NCI-H128 (cell line): ENCODE measurements around the gene FBXO31.
"Not testable (repeated sequence)": the region's sequence is repeated elsewhere in the genome, so short reads cannot be mapped to it uniquely, and the experiment has no call there.

Experiments
- DNase-seq: peaks from one replicate; lab custom pipeline; 2025; ENCODE audit not compliant: unreplicated experiment; lab: John Stamatoyannopoulos, UW

Gene FBXO31

DNA sequence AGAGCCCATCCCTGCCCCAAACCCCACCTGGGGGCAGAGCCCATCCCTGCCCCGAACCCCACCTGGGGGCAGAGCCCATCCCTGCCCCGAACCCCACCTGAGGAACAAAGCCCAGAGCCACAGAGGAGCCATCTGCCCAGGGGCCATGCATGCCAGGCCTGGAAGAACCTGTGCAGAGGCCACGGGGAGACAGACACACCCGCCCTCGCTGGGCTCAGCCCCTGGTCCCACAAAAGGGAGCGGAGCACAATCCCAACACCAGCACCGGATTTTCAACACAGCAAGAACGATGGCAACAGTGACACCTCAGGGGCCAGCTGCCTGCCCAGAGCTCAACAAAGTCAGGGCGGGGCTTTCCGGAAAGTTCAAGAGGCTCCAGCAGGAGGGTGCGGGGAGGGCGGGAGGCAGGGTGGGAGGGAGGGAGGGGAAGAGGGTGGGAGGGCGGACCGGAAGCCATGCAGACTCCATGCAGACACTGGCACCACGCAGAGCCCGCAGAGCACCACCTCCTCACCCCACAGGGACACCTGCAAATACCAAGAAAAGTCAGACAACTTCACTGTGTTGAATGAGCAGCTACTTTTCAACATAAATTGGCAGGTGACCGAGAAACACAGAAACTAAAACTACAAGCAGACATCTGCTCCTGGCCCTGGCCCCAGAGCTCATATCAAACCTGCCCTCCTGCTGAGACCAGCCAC, 38.5 kb downstream of the FBXO31 start:
- no peak for DNase-seq

DNA sequence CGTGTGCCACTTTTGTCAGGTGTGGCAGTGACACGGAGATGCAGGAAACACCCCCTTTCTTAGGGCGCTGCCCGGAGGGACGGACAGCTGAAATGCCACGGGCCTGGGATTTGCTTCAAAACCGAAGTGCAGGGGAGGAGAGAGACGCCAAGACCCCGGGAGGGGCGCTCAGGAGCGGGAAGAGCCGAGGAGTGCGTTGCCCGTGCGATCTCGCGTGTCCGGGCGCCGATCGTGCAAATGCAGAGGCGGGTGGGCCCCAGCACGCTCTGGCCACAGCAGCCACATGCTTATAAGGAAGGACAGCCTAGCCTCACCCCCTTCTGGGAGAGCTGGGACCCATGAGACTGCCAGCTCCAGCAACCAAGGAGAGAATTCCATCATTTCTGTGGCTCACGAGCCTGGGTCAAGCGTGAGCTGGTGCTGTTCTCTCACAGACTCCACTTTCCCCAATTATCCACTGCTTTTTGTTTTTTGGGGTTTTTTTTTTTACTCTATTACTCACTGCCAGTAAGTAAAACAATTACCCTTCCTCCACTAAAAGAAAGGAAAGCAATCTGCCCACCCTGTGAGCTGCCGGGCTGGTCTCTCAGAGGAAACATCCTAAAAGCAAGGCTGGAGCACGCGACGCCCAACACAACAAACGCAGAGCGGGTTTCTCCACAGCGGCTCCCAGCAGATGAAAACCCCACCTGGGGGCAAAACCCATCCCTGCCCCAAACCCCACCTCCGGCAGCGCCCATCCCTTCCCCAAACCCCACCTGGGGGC, 39.2 kb downstream of the FBXO31 start:
- DNase-seq: no peak

DNA sequence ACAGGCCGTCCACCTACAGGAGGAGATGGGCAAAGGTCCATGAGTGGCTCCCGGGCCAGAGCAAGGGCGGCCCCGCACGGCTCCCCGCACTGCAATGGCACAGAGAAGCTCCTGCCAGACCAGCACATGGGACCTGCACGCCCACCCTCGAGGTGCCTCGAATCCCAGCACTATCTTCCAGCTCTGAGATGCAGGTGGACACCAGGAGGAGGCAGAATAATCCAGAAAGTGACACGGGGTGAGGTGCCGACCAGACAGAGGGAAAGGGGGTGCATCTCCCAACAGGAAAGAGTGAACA, 39.9 kb downstream of the FBXO31 start:
- DNase-seq: no peak

DNA sequence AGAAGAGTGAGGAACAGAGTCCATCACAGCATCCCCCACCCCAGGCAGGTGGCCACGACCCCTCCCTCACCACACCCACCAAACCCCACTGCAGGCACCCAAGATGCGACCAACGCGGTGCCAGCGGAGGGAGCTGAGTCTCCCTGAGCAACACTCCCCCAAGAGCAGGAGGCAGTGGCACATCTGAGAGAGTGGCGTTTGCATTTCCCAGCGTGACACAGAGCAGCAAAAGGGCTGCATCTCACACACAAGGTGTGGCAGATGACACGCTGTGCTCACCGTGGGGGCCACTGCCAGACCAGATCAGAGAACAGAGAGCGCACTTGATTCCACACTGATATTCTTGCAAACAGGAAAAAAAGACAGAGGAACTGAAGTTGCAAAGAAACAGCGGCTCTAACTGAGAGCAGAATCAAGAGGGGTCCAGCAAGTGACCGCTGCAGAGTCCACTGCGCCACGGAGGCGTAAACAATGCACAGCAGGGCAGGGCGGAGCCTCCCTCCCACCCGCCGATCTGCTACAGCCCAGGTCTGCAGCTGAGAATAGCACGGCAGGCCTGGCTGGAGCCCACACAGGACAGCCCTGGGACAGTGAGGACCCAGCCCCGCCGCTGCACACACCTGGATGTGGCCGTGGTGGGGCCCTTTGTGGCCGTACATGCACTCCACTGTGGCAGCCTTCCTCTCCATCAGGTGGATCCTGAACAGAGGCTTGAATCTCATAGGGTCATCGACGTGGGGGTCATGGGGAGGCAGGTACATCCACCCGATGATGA, 40.4 kb downstream of the FBXO31 start:
- no peak for DNase-seq

DNA sequence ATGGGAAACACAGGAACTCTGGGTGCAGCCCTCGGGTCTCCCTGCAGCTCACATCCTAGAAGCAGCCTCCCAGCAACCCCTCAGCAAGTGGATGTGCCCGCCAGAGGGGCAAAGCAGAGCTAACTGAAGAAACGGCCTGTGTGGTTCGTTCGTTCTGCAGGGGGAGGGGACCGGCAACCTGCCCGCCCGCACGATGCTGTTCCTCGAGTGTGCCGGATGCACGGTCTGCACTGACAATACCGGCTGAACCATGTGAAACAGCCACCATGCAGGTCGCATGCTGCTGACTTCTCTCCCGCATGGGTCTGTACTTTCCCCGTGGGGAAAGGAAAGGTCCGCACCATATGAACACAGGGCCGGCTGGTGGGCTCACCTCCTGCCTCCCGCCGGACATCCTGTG, 41.1 kb downstream of the FBXO31 start:
- no peak for DNase-seq

DNA sequence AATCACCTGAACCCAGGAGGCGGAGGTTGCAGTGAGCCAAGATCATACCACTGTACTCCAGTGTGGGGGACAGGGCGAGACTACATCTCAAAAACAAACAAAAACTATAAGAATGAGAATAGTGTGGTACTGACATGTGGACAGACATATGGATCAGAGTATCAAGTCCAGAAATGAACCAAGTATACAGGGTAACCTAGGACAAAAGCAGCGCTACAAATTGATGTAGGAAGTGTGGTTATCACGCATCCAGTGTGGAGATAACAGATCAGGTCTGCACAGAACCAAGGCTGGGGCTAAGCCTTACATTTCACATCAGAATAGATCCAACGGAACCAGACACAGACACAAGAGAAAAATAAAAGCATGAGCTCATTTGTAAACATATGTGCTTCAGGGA, 43.4 kb downstream of the FBXO31 start:
- DNase-seq: no peak

DNA sequence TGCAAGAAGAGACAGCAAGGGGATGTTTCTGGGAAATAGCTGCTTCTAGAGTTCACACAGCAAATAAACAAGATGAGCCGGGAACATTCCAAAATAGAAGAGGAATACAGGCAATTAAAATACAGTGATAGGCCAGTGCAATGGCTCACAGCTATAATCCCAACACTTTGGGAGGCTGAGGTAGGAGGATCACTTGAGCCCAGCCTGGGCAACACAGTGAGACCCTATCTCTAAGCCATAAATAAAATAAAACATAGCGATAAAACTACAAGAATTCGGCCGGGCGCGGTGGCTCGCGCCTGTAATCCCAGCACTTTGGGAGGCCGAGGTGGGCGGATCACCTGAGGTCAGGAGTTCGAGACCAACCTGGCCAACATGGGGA, 43.9 kb downstream of the FBXO31 start:
- not testable (repeated sequence) for DNase-seq

DNA sequence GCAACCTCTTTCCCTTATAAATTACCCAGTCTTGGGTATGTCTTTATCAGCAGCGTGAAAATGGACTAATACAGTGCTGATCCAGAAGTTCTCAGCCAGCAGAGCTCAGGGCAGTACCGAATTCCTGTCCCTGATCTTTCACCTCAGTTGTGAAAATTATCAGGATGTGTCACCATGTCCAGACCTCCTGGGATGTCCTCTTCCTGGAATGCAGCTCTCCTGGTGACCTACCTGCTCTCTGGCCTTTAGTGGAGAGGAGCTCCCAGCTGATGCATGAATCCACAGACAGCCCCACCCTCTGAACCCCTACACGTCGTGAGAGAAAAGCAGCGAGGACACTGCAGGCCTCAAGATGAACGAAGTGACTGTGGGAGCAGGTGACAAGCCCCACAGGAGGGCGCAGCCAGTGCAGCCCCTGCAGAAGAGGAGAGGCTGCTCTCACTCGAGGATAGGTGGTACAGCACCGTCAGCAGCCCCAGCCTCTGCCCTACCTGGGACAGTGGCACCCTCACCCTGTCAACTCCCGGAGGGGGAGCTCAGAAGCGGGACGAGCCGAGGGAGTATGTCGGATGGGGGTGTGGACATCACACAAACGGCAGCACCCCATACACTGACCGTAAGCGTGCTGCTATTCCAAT, 44.4 kb downstream of the FBXO31 start:
- no peak for DNase-seq

DNA sequence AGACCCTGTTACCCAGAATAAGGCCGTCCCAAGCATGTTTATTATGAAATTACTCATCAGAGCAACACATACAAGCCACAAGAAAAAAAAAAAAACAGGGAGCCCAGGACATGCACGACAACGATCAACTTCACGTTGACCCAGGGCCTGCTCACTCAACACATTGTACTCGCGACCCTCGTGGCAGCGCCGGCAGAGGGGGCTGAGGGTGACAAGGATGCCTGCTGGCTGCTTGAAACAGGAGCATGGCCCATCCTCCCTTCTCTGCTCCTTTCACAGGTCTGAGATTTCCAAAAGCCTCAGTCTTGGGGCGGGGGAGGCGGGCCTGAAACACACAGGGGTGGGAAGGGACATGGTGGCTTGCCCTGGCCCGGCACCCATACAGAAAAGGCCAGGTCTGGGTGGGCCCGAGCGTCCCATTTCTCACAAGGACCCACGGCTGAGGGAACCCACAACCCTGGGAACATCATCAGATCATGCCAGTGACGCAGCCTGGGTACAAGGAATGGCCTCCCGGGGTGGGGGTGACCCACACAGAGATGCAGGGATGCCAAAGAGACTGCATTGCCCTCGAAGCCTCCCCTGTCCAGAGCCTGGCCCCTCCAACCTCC, 45.3 kb downstream of the FBXO31 start:
- DNase-seq: no peak

DNA sequence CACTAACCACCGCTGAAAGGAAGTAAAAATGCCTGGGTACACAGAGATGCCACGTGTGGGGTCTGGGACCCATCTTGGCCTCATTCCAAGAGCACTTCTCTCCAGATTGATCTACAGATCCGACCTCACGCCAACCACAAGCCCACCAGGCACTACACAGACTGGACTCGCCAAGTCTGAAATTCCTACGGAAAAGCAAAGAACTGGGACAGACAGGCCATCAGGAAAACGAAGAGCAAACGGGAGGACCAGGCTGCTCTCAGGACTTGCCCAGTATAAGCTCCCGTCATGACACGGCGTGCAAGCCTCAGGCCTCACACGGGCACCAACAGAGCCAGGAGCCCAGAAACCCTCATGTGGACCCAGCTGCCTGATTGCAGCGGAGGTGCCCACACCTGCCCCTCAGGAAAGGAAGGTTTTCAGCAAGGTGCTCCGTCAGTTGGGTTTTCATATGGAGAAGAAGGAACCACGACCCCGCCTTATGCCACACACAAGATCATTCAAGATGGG, 46.3 kb downstream of the FBXO31 start:
- DNase-seq: no peak

DNA sequence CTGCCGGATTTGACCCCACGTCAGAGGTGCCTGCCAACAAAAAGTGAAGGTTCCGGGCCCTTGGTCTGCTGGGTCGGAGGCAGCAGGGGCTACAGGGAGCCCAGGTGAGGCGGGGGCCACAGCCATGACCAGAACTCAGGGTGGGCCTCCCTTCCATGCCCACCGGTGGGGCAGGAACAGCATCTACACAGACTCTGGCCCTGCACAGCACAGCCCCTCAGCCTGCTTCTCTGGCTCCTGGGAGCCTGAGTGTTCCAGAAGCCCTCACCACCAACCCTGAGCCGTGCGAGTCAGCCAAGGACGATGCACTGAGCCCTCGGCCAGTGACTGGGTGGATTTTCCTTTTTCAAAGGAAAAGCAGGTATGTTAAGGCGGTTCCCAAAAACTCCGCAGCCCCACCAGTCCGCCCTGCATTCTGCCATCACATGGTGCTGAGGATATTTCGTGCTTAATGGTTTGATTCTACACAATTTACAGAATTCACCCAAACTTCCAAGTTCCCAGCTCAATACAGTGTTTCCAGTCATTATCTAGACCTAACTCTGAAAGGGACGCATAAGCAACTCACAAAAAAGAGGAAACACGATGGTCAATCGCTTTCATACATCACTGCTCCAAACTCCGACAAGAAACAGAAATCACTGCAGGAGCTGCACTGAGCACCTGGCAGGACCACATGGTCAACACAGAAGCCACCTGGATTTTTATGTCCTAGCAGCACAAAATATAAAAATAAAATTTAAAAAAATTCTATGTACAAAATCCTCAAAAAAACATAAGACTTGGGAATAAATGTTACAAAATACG, 46.9 kb downstream of the FBXO31 start:
- DNase-seq: no peak

DNA sequence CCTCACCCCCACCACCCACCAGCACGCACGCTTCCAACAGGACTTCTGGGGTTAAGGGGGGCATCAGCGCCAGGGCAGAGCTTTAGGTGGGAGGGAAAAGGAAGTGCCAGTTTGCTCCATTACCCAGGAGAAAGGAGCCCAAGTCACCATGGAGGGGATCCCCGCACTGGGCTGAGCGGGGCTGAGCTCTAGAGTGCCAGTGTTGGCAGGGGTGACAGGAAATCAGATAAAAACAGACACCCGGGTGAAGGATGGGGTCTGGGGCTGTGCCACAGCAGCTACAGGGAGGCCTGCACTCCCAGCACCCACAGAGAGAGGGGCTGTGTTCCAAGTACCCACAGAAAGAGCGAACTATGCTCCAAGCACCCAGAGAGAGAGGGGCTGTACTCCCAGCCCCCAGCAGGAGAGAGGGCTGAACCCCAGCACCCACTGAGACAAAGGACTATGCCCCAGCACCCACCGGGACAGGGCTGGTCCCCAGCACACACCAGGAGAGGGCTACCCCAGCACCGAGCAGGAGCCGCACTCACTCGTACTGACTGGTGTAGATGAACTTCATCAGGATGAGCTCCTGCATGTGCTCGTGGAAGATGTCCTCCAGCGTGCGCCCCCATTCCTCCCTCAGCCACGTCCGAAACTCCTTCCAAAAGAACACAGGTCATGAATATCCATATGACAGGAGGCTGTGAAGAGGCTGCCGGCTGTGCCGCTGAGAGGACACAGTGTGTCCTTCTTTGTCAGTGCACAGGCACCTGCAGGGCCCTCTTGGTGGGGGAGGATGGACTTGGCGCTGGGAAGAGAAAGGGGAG, 47.7 kb downstream of the FBXO31 start:
- DNase-seq: no peak

DNA sequence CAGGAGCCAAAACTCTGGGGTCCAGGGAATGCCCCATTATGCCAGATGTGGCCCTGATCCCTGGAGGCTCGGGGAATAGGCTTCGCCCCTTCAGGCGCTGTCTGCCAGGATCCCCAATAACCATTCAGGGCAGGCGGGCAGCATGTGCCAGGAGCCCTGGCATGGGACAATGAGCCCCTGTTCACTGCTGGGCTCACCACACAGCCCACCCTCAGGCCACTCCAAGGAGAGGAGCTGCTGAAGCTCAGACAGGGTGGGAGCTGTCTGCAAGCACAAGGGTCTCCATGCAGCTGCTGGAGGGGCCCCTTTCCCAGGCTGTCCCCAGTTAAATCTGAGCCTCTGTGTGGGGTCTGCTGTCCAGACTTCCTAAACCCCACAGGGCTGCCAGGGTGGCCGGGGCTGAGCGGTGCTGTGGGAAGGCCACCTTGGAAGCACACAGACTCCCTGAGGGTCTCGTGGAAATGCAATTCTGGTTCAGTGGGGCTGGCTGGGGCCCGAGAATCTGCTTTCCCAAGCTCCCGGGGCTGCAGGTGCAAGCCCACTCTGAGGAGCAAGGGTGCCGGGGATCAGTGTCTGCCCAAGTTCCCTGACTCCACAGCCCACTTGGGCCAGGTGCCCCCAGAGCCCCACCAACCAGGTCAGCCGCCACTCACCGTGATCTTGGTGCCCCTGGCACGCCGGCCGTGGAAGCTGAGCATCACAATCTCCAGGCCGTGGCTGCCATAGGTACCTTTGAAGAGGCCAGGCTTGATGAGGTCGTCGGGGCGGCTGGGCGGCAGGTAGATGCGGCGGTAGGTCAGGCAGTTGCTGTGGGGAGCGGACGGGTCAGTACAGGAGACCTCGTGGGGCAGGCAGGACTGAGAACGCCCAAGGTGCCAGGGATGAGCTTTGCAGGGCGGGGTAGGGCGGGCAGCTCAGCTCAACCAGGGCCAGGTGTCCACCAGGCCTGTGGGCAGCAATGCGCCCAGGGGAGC, 48.6 kb downstream of the FBXO31 start:
- DNase-seq: no peak

DNA sequence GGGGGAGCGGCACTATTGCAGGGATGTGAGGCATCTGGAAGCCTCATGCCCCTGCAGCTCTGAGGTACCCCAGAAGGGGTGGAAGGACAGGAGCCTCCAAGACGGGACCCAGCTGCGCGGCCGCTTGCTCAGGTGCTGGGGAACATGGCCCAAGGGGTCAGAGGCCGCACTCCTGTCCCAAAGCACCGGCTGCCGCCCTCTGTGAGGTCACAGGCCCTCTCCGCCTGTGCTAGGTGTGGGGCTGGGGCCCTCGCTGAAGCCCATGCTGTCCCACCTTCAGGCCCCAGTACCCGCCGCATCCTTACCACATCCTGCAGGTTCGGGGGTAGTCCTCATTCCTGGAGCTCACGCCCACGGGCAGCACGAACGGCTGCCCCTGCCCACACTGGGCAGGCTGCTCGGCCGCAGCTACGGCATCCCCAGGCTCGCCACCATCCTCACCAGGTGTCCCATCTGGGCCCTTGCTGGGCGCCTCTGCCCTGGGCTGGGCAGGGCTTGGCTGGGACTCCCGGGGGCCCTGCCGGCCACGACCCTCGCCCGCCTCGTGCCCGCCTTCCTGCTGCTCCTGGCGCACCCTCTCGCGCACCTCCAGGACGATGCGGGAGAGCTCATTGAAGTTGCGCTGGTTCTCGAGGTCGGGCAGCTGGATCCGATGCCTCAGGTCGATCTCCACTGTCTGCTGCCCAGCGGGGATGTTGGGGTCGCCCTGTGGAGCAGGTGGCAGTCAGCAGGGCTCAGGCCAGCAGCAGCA, 49.8 kb downstream of the FBXO31 start:
- DNase-seq: no peak

DNA sequence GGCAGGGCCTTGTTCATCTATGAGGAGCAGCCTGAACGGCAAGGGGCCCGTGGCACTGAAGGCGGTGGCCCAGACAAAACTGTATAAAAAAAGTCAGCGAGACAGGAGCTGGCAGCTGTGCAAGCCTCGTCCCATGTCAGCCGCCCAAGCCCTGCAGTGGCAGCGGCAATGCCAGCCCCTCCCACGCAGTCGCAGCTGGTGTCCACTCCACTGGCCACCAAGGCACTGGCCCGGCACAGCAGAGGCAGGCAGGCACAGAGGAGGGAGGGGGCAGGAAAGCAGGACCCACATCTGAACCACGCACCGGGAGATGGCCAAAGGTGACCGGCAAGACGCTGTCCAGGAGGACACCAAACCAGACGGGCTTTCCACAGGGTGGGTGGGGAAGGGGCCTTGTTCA, 50.5 kb downstream of the FBXO31 start:
- no peak for DNase-seq

DNA sequence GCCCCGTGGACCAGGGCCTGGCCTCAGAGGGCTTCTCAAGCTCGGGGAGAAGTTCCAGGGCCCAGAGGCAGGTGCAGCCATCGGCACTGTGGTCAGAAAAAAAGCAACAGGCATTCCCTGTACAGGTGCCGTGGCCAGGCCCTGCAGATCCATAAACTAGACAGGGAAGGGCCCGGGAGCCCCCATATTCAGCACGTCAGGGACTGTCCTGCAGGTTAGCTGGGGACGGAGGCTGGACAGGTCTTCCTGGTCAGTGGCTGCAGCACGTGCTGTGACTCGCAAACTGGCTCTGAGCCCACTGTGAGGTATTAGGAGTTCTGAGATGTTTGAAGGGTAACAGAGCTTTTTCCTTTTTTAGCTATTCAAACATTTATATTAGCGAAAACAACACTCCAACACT, 51.4 kb downstream of the FBXO31 start:
- no peak for DNase-seq

DNA sequence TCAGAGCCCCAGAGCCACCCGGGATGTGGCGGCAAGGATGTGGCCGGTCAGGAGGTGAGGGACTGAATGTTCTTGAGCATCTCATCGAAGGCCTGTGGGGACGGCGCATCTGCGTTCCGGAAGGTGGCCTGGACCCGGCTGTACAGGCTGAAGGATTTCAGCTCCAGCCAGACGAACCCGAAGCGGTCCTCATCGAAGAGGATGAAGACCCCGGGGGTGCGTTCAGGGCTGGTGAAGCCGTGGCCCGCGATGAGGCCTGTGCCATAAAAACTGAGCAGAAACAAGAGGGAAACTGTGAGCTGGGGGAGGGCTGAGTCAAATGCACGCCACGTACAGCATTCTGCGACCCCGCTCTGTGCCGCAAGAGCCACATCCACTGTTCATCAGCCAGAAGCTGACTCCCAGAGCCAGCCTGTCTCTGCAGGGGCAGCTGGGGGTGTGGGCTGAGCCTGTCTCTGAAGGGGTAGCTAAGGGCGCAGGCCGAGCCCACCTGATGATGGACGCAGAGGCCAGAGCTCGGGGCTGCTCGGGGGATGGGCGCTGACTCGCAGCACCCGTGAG, 52.3 kb downstream of the FBXO31 start:
- no peak for DNase-seq
